Esophagus muscularis mucosa (tissue), 3 donors: Measurements from ENCODE around the gene XPNPEP1.

Source experiments
- CTCF ChIP-seq, 3 experiments: fragments of 200-600 bp in 2 of 3; fragments of 450-650 bp in 1 of 3; sonication (generic) in 2 of 3; IDR thresholded peaks; one replicate each; pipeline ENCODE4 v1.5.1; 2017 to 2019; ENCODE audit warnings: antibody characterized with exemption in 3 of 3, mild to moderate bottlenecking in 2 of 3, moderate library complexity in 1 of 3
- POLR2A ChIP-seq: fragments of 450-650 bp; IDR thresholded peaks from one replicate; pipeline ENCODE4 v1.6.1; 2017; ENCODE audit warnings: antibody characterized with exemption, moderate library complexity, mild to moderate bottlenecking, low read depth

- TF ChIP-seq POLR2A (no peak), CTCF (IDR thresholded peaks at IDR 0.05) (no peak)
Measured at GRCh38 chr10:109845308-109845707, 78.0 kb downstream of the XPNPEP1 start.
